SH-SY5Y (cell line): Measurements from ENCODE around the gene SNTN.

Source experiments
- GATA2 ChIP-seq: IDR thresholded peaks from 2 replicates; pipeline ENCODE4 v1.6.1; 2011; ENCODE audit warnings: mild to moderate bottlenecking, low read depth, low read length
- GATA3 ChIP-seq: IDR thresholded peaks from 2 replicates; pipeline ENCODE4 v1.6.1; 2011; ENCODE audit warnings: low read depth, mild to moderate bottlenecking, low read length, moderate library complexity

- TF ChIP-seq GATA2 (no peak), GATA3 (no peak)
Observed at GRCh38 chr3:63611382-63611781, 41.1 kb upstream of the SNTN start.
